GM12878 (cell line): ENCODE measurements around the gene LRBA.

Source experiments
- CREB1 ChIP-seq: IDR thresholded peaks from 2 replicates; pipeline ENCODE4 v1.6.1; 2012; ENCODE audit warnings: low read depth, mild to moderate bottlenecking, inconsistent platforms
- CTCF ChIP-seq, 3 experiments: IDR thresholded peaks in 2 of 3; conservative IDR thresholded peaks in 1 of 3; 2 replicates each; pipeline ENCODE4 v1.5.1; 2011; ENCODE audit warnings: low read depth in 3 of 3, low read length in 3 of 3, mild to moderate bottlenecking in 3 of 3, control low read depth in 2 of 3, moderate library complexity in 2 of 3, inconsistent platforms in 1 of 3, mixed read lengths in 1 of 3; ENCODE audit not compliant: control insufficient read depth in 2 of 3, insufficient read depth in 1 of 3; ENCODE audit errors: extremely low read depth in 1 of 3
- RFX5 ChIP-seq: IDR thresholded peaks from 2 replicates; pipeline ENCODE4 v1.6.1; 2011; ENCODE audit warnings: low read depth, low read length, improper control_type of control experiment
- SIX5 ChIP-seq: IDR thresholded peaks from 2 replicates; pipeline ENCODE4 v1.6.1; 2011; ENCODE audit warnings: mild to moderate bottlenecking, low read depth, low read length, moderate library complexity; ENCODE audit not compliant: severe bottlenecking
- TF ChIP-seq, protein P1 (sequence below): fragments of 450-650 bp; formaldehyde crosslinking; IDR thresholded peaks from 2 replicates; pipeline ENCODE4 v1.4.0; 2020; ENCODE audit warnings: mild to moderate bottlenecking, moderate library complexity
- TF ChIP-seq, protein P2 (sequence below): IDR thresholded peaks from 2 replicates; pipeline ENCODE4 v1.6.1; 2012; ENCODE audit warnings: mild to moderate bottlenecking, low read depth, low read length

- TF ChIP-seq CTCF (IDR thresholded peaks at IDR 0.05 in 2 of 3, conservative IDR thresholded peaks at IDR 0.05 in 1 of 3; ENCODE audit: control insufficient read depth in 2 of 3, extremely low read depth in 1 of 3, insufficient read depth in 1 of 3, low read depth in 3 of 3, low read length in 3 of 3) (no peak), SIX5 (no peak), RFX5 (no peak), CREB1 (no peak)
- TF ChIP-seq, protein P1, sequence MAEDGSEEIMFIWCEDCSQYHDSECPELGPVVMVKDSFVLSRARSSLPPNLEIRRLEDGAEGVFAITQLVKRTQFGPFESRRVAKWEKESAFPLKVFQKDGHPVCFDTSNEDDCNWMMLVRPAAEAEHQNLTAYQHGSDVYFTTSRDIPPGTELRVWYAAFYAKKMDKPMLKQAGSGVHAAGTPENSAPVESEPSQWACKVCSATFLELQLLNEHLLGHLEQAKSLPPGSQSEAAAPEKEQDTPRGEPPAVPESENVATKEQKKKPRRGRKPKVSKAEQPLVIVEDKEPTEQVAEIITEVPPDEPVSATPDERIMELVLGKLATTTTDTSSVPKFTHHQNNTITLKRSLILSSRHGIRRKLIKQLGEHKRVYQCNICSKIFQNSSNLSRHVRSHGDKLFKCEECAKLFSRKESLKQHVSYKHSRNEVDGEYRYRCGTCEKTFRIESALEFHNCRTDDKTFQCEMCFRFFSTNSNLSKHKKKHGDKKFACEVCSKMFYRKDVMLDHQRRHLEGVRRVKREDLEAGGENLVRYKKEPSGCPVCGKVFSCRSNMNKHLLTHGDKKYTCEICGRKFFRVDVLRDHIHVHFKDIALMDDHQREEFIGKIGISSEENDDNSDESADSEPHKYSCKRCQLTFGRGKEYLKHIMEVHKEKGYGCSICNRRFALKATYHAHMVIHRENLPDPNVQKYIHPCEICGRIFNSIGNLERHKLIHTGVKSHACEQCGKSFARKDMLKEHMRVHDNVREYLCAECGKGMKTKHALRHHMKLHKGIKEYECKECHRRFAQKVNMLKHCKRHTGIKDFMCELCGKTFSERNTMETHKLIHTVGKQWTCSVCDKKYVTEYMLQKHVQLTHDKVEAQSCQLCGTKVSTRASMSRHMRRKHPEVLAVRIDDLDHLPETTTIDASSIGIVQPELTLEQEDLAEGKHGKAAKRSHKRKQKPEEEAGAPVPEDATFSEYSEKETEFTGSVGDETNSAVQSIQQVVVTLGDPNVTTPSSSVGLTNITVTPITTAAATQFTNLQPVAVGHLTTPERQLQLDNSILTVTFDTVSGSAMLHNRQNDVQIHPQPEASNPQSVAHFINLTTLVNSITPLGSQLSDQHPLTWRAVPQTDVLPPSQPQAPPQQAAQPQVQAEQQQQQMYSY (CRISPR knock-in tag), result no peak
- TF ChIP-seq, protein P2, sequence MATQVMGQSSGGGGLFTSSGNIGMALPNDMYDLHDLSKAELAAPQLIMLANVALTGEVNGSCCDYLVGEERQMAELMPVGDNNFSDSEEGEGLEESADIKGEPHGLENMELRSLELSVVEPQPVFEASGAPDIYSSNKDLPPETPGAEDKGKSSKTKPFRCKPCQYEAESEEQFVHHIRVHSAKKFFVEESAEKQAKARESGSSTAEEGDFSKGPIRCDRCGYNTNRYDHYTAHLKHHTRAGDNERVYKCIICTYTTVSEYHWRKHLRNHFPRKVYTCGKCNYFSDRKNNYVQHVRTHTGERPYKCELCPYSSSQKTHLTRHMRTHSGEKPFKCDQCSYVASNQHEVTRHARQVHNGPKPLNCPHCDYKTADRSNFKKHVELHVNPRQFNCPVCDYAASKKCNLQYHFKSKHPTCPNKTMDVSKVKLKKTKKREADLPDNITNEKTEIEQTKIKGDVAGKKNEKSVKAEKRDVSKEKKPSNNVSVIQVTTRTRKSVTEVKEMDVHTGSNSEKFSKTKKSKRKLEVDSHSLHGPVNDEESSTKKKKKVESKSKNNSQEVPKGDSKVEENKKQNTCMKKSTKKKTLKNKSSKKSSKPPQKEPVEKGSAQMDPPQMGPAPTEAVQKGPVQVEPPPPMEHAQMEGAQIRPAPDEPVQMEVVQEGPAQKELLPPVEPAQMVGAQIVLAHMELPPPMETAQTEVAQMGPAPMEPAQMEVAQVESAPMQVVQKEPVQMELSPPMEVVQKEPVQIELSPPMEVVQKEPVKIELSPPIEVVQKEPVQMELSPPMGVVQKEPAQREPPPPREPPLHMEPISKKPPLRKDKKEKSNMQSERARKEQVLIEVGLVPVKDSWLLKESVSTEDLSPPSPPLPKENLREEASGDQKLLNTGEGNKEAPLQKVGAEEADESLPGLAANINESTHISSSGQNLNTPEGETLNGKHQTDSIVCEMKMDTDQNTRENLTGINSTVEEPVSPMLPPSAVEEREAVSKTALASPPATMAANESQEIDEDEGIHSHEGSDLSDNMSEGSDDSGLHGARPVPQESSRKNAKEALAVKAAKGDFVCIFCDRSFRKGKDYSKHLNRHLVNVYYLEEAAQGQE, result no peak
Observed at GRCh38 chr4:150501009-150501727, 513.9 kb downstream of the LRBA start.
